Measurements from ENCODE around the gene CACNA2D4.

DNA sequence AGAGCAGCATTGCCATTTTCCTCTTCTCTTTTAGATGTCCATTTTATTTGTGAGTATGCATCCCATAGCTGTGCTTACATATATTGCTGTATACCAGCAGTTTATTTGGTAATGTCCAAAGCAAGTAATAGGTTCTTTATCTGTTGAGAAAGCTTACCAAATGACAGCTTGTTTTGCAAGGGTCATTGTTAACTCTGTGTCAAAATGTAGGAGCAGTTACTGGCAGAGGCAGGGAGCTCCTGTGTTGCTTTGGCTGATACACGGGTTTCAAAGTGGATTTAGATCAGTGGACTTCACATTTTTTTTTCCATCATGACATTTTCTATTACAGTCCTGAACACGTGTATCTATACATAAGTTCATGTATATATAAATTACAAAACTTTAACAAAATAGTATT lies 136.2 kb downstream of the CACNA2D4 start:
- no peak for TF ChIP-seq CTCF (IDR thresholded peaks at IDR 0.05; ENCODE audit: low read length)
- no peak for TF ChIP-seq EZH2 (optimal IDR thresholded peaks at IDR 0.05; ENCODE audit: low read depth, low read length)
